Activated B cell treated with CpG ODN at 0.5 μM for 24 hours (primary cell): ENCODE data around the gene KIAA1549. TPM values are rescaled to one million over a fixed set of nuclear protein-coding genes. Genes with fewer than 3 reads are reported as not detected.

Experiments
- ATAC-seq: fragments of 200-7000 bp; cut with Tn5 transposase; one replicate; pipeline ENCODE4 v1.10.0; 2021; ENCODE audit warnings: low read depth, mild to moderate bottlenecking, moderate library complexity
- CTCF ChIA-PET: fragments of 350-600 bp; sonication (Branson Sonifier 250); formaldehyde crosslinking; loops from one replicate; lab custom pipeline; 2021; ENCODE audit warnings: antibody characterized with exemption; lab: Charles Lee
- POLR2A ChIA-PET: fragments of 350-600 bp; sonication (Branson Sonifier 250); formaldehyde crosslinking; loops from one replicate; lab custom pipeline; 2021; ENCODE audit warnings: antibody characterized with exemption; lab: Charles Lee
- DNase-seq: peaks from one replicate; pipeline ENCODE4 v3.0.0; 2022
- H3K27ac Mint-ChIP-seq: one replicate; pipeline ENCODE4 v1.8.0; 2020; ENCODE audit warnings: mixed read lengths
- H3K27me3 Mint-ChIP-seq: one replicate; pipeline ENCODE4 v1.8.0; 2021; ENCODE audit warnings: mixed read lengths
- H3K36me3 Mint-ChIP-seq: one replicate; pipeline ENCODE4 v1.8.0; 2021; ENCODE audit warnings: low read depth, mixed read lengths
- H3K4me1 Mint-ChIP-seq: one replicate; pipeline ENCODE4 v1.8.0; 2021; ENCODE audit warnings: mixed read lengths
- H3K4me3 Mint-ChIP-seq: one replicate; pipeline ENCODE4 v1.8.0; 2020; ENCODE audit warnings: mild to moderate bottlenecking, mixed read lengths
- H3K9me3 Mint-ChIP-seq: one replicate; pipeline ENCODE4 v1.8.0; 2020; ENCODE audit warnings: mixed read lengths
- intact Hi-C: fragments of 100-400 bp; cut with micrococcal nuclease; formaldehyde crosslinking; loops from one replicate; pipeline ENCODE4 v1.15.1; 2024
- total RNA-seq: library from RNA; stranded (reverse); gene quantifications from 2 replicates; pipeline ENCODE4 v1.2.3, GENCODE V29; 2022
- TF ChIP-seq, protein P1 (sequence below): fragments of 200-600 bp; IDR thresholded peaks from one replicate; pipeline ENCODE4 v1.8.0; 2022; ENCODE audit warnings: antibody characterized with exemption, mild to moderate bottlenecking

KIAA1549 gene
- total RNA-seq, 1 donor from 2014 or later = 0.42 TPM

DNA sequence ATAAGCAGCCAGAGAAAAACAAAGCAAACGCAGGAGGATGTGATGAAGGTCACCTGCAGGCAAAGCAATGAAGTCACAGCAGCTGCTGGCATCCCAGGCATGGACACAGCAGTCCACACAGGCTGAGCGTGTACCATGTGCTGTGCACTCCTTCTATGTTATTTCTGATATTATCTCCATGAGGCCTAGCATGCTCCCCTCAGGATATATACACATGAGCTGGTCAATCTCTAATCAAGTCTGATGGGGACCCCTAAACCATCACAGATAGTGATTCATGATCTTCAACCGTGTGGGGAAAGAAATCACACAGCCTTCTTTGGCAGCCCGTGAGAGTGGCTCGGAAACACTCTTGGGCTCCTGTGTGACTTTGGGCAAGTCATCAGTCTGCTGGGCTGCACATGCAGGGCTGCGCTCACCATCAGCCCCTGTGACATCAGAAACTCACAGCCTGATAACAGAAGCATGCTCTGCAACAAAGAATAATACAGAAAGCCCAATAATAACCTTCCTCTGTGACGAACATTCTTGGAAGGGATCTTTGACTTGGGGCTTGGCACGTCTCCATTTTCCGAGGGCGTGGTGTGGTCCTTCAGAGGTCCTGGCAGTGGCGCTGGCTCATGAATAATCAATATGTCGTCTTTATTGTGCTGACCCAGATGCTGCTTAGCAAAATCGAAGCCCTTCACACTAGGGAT is 100.2 kb downstream of the KIAA1549 start:
- H3K27ac Mint-ChIP-seq = no peak overlapping the region
- no peaks in the 10 kb centered on the region for H3K36me3 Mint-ChIP-seq
- ChIA-PET CTCF (no interaction called here), POLR2A (no interaction called here)
- H3K27me3 Mint-ChIP-seq = no peaks in the 10 kb centered on the region
- H3K9me3 Mint-ChIP-seq = no peaks in the 10 kb centered on the region
- no peaks in the 10 kb centered on the region for H3K4me1 Mint-ChIP-seq
- DNase-seq = no peak
- ATAC-seq = no peak
- H3K4me3 Mint-ChIP-seq = no peak overlapping the region
- intact Hi-C loops = no loop called here
- TF ChIP-seq, protein P1, sequence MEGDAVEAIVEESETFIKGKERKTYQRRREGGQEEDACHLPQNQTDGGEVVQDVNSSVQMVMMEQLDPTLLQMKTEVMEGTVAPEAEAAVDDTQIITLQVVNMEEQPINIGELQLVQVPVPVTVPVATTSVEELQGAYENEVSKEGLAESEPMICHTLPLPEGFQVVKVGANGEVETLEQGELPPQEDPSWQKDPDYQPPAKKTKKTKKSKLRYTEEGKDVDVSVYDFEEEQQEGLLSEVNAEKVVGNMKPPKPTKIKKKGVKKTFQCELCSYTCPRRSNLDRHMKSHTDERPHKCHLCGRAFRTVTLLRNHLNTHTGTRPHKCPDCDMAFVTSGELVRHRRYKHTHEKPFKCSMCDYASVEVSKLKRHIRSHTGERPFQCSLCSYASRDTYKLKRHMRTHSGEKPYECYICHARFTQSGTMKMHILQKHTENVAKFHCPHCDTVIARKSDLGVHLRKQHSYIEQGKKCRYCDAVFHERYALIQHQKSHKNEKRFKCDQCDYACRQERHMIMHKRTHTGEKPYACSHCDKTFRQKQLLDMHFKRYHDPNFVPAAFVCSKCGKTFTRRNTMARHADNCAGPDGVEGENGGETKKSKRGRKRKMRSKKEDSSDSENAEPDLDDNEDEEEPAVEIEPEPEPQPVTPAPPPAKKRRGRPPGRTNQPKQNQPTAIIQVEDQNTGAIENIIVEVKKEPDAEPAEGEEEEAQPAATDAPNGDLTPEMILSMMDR = no peak

DNA sequence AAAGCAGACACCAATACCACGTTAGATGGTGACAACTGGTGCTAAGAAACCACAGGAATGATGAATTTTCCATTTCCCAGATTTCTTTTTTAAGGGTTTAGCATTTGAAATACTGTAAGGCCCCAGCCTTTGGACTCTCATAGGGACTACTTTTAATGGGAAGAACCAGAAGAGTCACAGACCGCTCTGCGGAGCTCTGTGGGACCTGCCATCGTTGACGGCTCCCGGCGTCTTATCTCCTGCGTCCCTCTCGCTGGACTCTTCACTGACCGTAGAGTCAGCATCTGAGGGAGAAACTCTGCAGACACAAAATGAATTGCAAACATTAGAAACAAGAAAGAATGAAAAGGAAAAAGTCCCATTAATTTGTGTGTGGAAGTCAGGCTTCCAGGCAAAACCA is 101.8 kb downstream of the KIAA1549 start:
- H3K27me3 Mint-ChIP-seq = no peaks in the 10 kb centered on the region
- no peaks in the 10 kb centered on the region for H3K36me3 Mint-ChIP-seq
- ATAC-seq (no peak), DNase-seq (no peak)
- CTCF ChIA-PET = no interaction called here
- no peak overlapping the region for H3K27ac Mint-ChIP-seq
- POLR2A ChIA-PET = no interaction called here
- no peaks in the 10 kb centered on the region for H3K9me3 Mint-ChIP-seq
- no peaks in the 10 kb centered on the region for H3K4me1 Mint-ChIP-seq
- TF ChIP-seq, protein P1 = no peak
- no peak overlapping the region for H3K4me3 Mint-ChIP-seq
- intact Hi-C loops = no loop called here

DNA sequence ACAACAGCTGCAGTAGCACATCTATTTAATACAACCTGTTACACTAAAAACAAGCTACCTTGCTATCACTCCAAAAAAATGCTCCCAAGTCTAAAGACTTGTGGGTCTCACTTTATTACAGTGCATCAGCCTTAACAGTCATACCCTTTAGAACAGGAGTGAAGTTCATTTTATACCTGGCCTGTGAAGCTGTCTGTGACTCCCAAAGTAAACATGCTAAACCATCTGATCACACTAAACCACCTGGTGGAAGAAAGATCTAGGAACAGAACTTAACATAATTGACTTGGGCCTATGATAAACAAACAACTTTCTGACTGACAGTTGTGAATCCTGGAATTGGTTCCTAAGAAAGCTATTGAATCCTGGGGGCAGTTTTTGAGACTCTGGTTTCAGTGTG is 102.3 kb downstream of the KIAA1549 start:
- Mint-ChIP-seq H3K27me3 (no peaks in the 10 kb centered on the region), H3K27ac (no peak overlapping the region), H3K9me3 (no peaks in the 10 kb centered on the region), H3K36me3 (no peaks in the 10 kb centered on the region), H3K4me1 (no peaks in the 10 kb centered on the region), H3K4me3 (no peak overlapping the region)
- CTCF ChIA-PET = no interaction called here
- DNase-seq (no peak), ATAC-seq (no peak)
- TF ChIP-seq, protein P1 = no peak
- POLR2A ChIA-PET = no interaction called here
- intact Hi-C loops = no loop called here

DNA sequence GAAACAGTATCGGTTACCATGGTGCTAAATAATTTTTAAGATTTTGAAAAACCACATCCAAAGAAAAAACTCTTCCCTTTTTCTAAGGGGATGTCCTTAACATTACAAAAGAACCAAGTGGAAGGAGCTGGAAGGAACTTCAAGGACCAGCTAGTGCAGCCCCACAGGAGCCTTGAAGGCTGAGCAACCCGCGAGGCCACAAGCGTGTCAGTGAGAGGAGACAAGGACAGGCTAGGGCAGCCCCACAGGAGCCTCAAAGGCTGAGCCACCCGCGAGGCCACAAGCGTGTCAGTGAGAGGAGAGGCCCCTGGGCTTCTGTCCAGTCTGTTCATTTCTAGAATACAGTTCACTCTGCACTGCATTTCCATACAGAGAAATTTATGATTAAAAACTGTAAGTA is 103.1 kb downstream of the KIAA1549 start:
- H3K36me3 Mint-ChIP-seq = no peaks in the 10 kb centered on the region
- intact Hi-C loops = no loop called here
- POLR2A ChIA-PET = no interaction called here

DNA sequence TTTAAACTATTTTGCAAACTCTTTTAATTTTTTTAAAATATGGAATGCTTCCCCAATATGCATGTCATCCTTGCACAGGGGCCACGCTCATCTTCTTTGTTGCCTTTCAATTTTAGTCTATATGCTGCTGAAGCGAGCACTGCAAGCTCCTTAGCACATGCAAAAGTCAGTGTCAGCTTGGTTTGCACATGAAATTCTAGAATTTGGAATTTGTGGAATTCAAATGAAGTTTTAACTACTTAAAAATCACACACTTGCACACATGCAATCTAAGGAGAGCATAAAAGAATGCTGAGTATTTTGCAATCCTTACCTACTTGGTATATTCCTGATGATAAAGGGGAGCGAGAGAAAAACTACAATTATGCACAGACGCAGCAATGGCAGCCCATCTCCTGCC is 104.9 kb downstream of the KIAA1549 start:
- no peak for DNase-seq
- intact Hi-C loops = no loop called here
- no peak for ATAC-seq
- TF ChIP-seq, protein P1 = no peak
- ChIA-PET CTCF (interaction anchor here (1.5 kb wide), 1 partner anchor 10 kb away, joined by 4 read pairs; no protein-coding TSS in a partner anchor), POLR2A (no interaction called here)
- Mint-ChIP-seq H3K27ac (no peak overlapping the region), H3K4me3 (no peak overlapping the region), H3K27me3 (peaks cover under 1% of the 10 kb centered on the region), H3K4me1 (no peaks in the 10 kb centered on the region), H3K36me3 (no peaks in the 10 kb centered on the region), H3K9me3 (no peaks in the 10 kb centered on the region)

More for the DNA sequence above, 103.1 kb downstream of the KIAA1549 start:
- Mint-ChIP-seq H3K4me1 (no peaks in the 10 kb centered on the region), H3K9me3 (no peaks in the 10 kb centered on the region), H3K4me3 (no peak overlapping the region), H3K27me3 (no peaks in the 10 kb centered on the region), H3K27ac (no peak overlapping the region)
- ATAC-seq (no peak), DNase-seq (no peak)
- TF ChIP-seq, protein P1 = no peak
- CTCF ChIA-PET = no interaction called here
